Myocyte (in vitro differentiated cells): ENCODE measurements around the gene SH3BP4. TPM values are rescaled to one million over a fixed set of nuclear protein-coding genes. Genes with fewer than 3 reads are reported as not detected.

Experiments used
- DNase-seq: peaks from one replicate; pipeline ENCODE4 v3.0.0-alpha.2; 2012; ENCODE audit warnings: low read depth
- total RNA-seq: library from RNA; depleted of rRNA; stranded (reverse); fragments of >200 nt; gene quantifications from 2 replicates; pipeline ENCODE4 v1.2.3, GENCODE V29; 2014

SH3BP4 gene
- total RNA-seq, 1 donor from 2014 or later = 20.0 TPM

- DNase-seq = no peak
These were observed 82.7 kb downstream of the SH3BP4 start for GRCh38 chr2:235034265-235035118.

GRCh38 chr2:235037604-235038166 lies 85.9 kb downstream of the SH3BP4 start:
- DNase-seq = no peak

GRCh38 chr2:235041221-235041917 lies 89.6 kb downstream of the SH3BP4 start:
- DNase-seq = no peak

GRCh38 chr2:235041918-235042575 lies 90.2 kb downstream of the SH3BP4 start:
- DNase-seq = no peak

- no peak for DNase-seq
These were observed 91.0 kb downstream of the SH3BP4 start for GRCh38 chr2:235042576-235043515.

GRCh38 chr2:235043762-235044500 lies 92.1 kb downstream of the SH3BP4 start:
- no peak for DNase-seq

- no peak for DNase-seq
These were observed 92.9 kb downstream of the SH3BP4 start for GRCh38 chr2:235044501-235045271.

- no peak for DNase-seq
These were observed 93.6 kb downstream of the SH3BP4 start for GRCh38 chr2:235045336-235045972.

GRCh38 chr2:235045973-235046343 lies 94.1 kb downstream of the SH3BP4 start:
- DNase-seq = no peak

- DNase-seq = no peak
These were observed 94.8 kb downstream of the SH3BP4 start for GRCh38 chr2:235046589-235046988.

GRCh38 chr2:235047171-235048160 lies 95.6 kb downstream of the SH3BP4 start:
- no peak for DNase-seq

GRCh38 chr2:235048549-235048948 lies 96.7 kb downstream of the SH3BP4 start:
- DNase-seq = peak; percentile 83

GRCh38 chr2:235049069-235049468 lies 97.3 kb downstream of the SH3BP4 start:
- DNase-seq = no peak

GRCh38 chr2:235049719-235050118 lies 97.9 kb downstream of the SH3BP4 start:
- no peak for DNase-seq

GRCh38 chr2:235050980-235051351 lies 99.1 kb downstream of the SH3BP4 start:
- DNase-seq = peak; percentile 97

GRCh38 chr2:235051436-235052260 lies 99.8 kb downstream of the SH3BP4 start:
- no peak for DNase-seq
